DOHH2 (cell line): ENCODE data around the gene XKR8.
"Not testable (repeated sequence)": the region's sequence is repeated elsewhere in the genome, so short reads cannot be mapped to it uniquely, and the experiment has no call there.

ENCODE experiments used
- H3F3A ChIP-seq: fragments of 200-600 bp; sonication (generic), shearing (Covaris generic); 2 replicates; pipeline ENCODE4 v1.6.0; 2016; ENCODE audit warnings: antibody characterized with exemption, mild to moderate bottlenecking; ENCODE audit not compliant: control insufficient read depth, insufficient read depth
- H3K27ac ChIP-seq: fragments of 200-600 bp; sonication (generic); 2 replicates; pipeline ENCODE4 v1.5.1; 2014; ENCODE audit warnings: low read depth, mild to moderate bottlenecking, low read length, moderate library complexity
- H3K27me3 ChIP-seq: fragments of 200-600 bp; sonication (generic); 2 replicates; pipeline ENCODE4 v1.6.1; 2014; ENCODE audit warnings: mild to moderate bottlenecking, low read length, mixed read lengths; ENCODE audit not compliant: control insufficient read depth
- H3K36me3 ChIP-seq: fragments of 200-600 bp; sonication (generic); 2 replicates; pipeline ENCODE4 v1.6.1; 2014; ENCODE audit warnings: mild to moderate bottlenecking, low read length, moderate library complexity, mixed read lengths; ENCODE audit not compliant: control insufficient read depth
- H3K4me1 ChIP-seq: fragments of 200-600 bp; sonication (generic); 2 replicates; pipeline ENCODE4 v1.6.1; 2014; ENCODE audit warnings: mild to moderate bottlenecking, low read length, mixed read lengths; ENCODE audit not compliant: control insufficient read depth
- H3K4me2 ChIP-seq: fragments of 200-600 bp; sonication (generic); 2 replicates; pipeline ENCODE4 v1.6.0; 2014; ENCODE audit warnings: mild to moderate bottlenecking, low read length, moderate library complexity
- H3K4me3 ChIP-seq: fragments of 200-600 bp; sonication (generic); 2 replicates; pipeline ENCODE4 v1.5.1; 2014; ENCODE audit warnings: mild to moderate bottlenecking, low read length, mixed read lengths
- H3K79me2 ChIP-seq: fragments of 200-600 bp; sonication (generic); 2 replicates; pipeline ENCODE4 v1.6.1; 2014; ENCODE audit warnings: mild to moderate bottlenecking, low read length, mixed read lengths; ENCODE audit not compliant: control insufficient read depth
- H3K9me2 ChIP-seq: fragments of 200-600 bp; sonication (generic); replicated peaks from 2 replicates; pipeline ENCODE4 v1.6.1; 2014; ENCODE audit warnings: mild to moderate bottlenecking, low read length, mixed read lengths; ENCODE audit not compliant: control insufficient read depth
- H3K9me3 ChIP-seq: fragments of 200-600 bp; sonication (generic); 2 replicates; pipeline ENCODE4 v1.6.1; 2014; ENCODE audit warnings: antibody characterized with exemption, low read length, mixed read lengths; ENCODE audit not compliant: control insufficient read depth, insufficient read depth
- H4K20me1 ChIP-seq: fragments of 200-600 bp; sonication (generic); 2 replicates; pipeline ENCODE4 v1.6.0; 2014; ENCODE audit warnings: low read depth, mild to moderate bottlenecking, antibody characterized with exemption, low read length, moderate library complexity; ENCODE audit not compliant: control insufficient read depth, insufficient read depth
- EZH2phosphoT487 ChIP-seq: fragments of 200-600 bp; sonication (generic); IDR thresholded peaks from 2 replicates; pipeline ENCODE4 v1.6.1; 2017; ENCODE audit warnings: borderline replicate concordance, mild to moderate bottlenecking, antibody characterized with exemption, low read length, moderate library complexity, mixed read lengths
- TF ChIP-seq, protein P1 (sequence below): fragments of 200-600 bp; sonication (generic); IDR thresholded peaks from one replicate; pipeline ENCODE4 v1.5.1; 2014; ENCODE audit warnings: antibody characterized with exemption, mild to moderate bottlenecking, low read depth, low read length; ENCODE audit not compliant: poor library complexity, severe bottlenecking

XKR8 gene

DNA sequence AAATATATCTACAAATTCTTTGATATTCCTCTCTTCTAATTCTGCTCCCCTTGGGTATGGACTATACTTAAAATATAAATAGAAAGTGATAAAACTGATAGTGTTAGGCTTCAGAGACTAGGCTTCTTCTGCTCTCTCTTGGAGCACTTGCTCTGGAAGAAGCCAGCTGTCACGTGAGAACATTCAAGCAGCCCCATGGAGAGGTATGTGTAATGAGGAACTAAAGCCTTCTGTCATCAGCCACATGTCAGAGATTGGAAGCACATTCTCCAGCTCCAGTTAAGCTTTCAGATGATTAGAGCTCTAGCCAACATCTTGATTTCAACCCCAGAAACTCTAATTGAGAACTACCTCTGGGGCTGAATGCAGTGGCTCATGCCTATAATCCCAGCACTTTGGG, 34.3 kb downstream of the XKR8 start:
- no peaks in the 10 kb centered on the region for H3F3A ChIP-seq
- no peak overlapping the region for H3K4me3 ChIP-seq
- H3K27ac ChIP-seq: no peak overlapping the region
- H3K4me2 ChIP-seq: no peak overlapping the region
- H3K36me3 ChIP-seq: peaks cover 87% of the 10 kb centered on the region
- H3K9me3 ChIP-seq: no peaks in the 10 kb centered on the region
- H3K4me1 ChIP-seq: no peaks in the 10 kb centered on the region
- H3K27me3 ChIP-seq: no peaks in the 10 kb centered on the region
- H3K79me2 ChIP-seq: no peaks in the 10 kb centered on the region
- H3K9me2 ChIP-seq: no peaks in the 10 kb centered on the region
- no peaks in the 10 kb centered on the region for H4K20me1 ChIP-seq
- TF ChIP-seq EZH2phosphoT487: no peak
- TF ChIP-seq, protein P1, sequence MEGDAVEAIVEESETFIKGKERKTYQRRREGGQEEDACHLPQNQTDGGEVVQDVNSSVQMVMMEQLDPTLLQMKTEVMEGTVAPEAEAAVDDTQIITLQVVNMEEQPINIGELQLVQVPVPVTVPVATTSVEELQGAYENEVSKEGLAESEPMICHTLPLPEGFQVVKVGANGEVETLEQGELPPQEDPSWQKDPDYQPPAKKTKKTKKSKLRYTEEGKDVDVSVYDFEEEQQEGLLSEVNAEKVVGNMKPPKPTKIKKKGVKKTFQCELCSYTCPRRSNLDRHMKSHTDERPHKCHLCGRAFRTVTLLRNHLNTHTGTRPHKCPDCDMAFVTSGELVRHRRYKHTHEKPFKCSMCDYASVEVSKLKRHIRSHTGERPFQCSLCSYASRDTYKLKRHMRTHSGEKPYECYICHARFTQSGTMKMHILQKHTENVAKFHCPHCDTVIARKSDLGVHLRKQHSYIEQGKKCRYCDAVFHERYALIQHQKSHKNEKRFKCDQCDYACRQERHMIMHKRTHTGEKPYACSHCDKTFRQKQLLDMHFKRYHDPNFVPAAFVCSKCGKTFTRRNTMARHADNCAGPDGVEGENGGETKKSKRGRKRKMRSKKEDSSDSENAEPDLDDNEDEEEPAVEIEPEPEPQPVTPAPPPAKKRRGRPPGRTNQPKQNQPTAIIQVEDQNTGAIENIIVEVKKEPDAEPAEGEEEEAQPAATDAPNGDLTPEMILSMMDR: no peak

DNA sequence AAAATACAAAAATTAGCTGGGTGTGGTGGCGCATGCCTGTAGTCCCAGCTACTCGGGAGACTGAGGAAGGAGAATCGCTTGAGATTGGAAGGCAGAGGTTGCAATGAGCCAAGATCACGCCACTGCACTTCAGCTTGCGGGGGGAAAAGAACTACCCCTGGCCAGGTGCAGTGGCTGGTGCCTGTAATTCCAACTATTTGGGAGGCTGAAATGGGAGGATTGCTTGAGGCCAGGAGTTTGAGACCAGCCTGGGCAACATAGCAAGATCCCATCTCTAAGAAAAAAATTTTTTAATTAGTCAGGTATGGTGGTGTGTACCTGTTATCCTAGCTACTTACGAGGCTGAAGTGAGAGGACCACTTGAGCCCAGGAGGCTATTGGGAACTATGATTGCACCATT, 34.8 kb downstream of the XKR8 start:
- not testable (repeated sequence) for H3K27ac ChIP-seq, H3K27me3 ChIP-seq, H3K79me2 ChIP-seq, H3F3A ChIP-seq, H3K4me2 ChIP-seq, H3K4me3 ChIP-seq, H4K20me1 ChIP-seq, H3K9me2 ChIP-seq, H3K4me1 ChIP-seq, H3K9me3 ChIP-seq
- peaks cover 85% of the 10 kb centered on the region for H3K36me3 ChIP-seq

GRCh38 chr1:27999055-27999454, 39.3 kb downstream of the XKR8 start:
- Histone ChIP-seq H3K9me2 (no peaks in the 10 kb centered on the region), H3K36me3 (peaks cover 61% of the 10 kb centered on the region), H3K9me3 (no peaks in the 10 kb centered on the region), H3K79me2 (no peaks in the 10 kb centered on the region), H3K4me1 (no peaks in the 10 kb centered on the region), H4K20me1 (no peaks in the 10 kb centered on the region), H3K27me3 (no peaks in the 10 kb centered on the region), H3K4me3 (no peak overlapping the region), H3F3A (no peaks in the 10 kb centered on the region), H3K4me2 (no peak overlapping the region), H3K27ac (no peak overlapping the region)
- TF ChIP-seq, protein P1: no peak
- TF ChIP-seq EZH2phosphoT487: no peak

- H3K4me1 ChIP-seq: no peaks in the 10 kb centered on the region
- H3K27me3 ChIP-seq: no peaks in the 10 kb centered on the region
- H4K20me1 ChIP-seq: no peaks in the 10 kb centered on the region
- H3F3A ChIP-seq: no peaks in the 10 kb centered on the region
- no peaks in the 10 kb centered on the region for H3K9me2 ChIP-seq
- H3K27ac ChIP-seq: no peak overlapping the region
- H3K36me3 ChIP-seq: peaks cover 49% of the 10 kb centered on the region
- no peaks in the 10 kb centered on the region for H3K9me3 ChIP-seq
- no peaks in the 10 kb centered on the region for H3K79me2 ChIP-seq
- no peak overlapping the region for H3K4me3 ChIP-seq
- TF ChIP-seq, protein P1: no peak
- TF ChIP-seq EZH2phosphoT487: no peak
- no peak overlapping the region for H3K4me2 ChIP-seq
These were observed 42.8 kb downstream of the XKR8 start for GRCh38 chr1:28002600-28002999.

DNA sequence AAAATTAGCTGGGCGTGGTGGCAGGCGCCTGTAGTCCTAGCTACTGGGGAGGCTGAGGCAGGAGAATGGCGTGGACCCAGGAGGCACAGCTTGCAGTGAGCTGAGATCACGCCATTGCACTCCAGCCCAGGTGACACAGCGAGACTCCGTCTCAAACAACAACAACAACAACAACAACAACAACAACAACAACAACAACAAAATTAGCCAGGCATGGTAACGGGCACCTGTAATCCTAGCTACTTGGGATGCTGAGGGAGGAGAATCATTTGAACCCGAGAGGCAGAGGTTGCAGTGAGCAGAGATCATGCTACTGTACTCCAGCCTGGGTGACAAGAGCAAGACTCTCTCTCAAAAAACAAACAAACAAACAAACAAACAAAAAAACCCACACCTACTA, 43.3 kb downstream of the XKR8 start:
- not testable (repeated sequence) for H3K27ac ChIP-seq, H3K4me1 ChIP-seq, H3K4me3 ChIP-seq, H3K79me2 ChIP-seq, H3K4me2 ChIP-seq, H3F3A ChIP-seq, H3K27me3 ChIP-seq, H3K9me2 ChIP-seq, H3K9me3 ChIP-seq, H4K20me1 ChIP-seq
- H3K36me3 ChIP-seq: peaks cover 49% of the 10 kb centered on the region
